GM18520 (cell line): ENCODE measurements around the gene SORCS2.

ENCODE experiments used
- ATAC-seq: cut with Tn5 transposase; IDR thresholded peaks from one replicate; pipeline ENCODE4 v1.9.1; 2021; ENCODE audit not compliant: unreplicated experiment

Gene SORCS2

GRCh38 chr4:7301126-7301785 lies 108.9 kb downstream of the SORCS2 start:
- ATAC-seq: no peak

GRCh38 chr4:7301846-7302630 lies 109.7 kb downstream of the SORCS2 start:
- ATAC-seq: no peak

GRCh38 chr4:7302781-7303404 lies 110.6 kb downstream of the SORCS2 start:
- no peak for ATAC-seq

- no peak for ATAC-seq
Measured at GRCh38 chr4:7303561-7303960, 111.2 kb downstream of the SORCS2 start.

- no peak for ATAC-seq
Measured at GRCh38 chr4:7304436-7304835, 112.1 kb downstream of the SORCS2 start.

- no peak for ATAC-seq
Measured at GRCh38 chr4:7306021-7306965, 114.0 kb downstream of the SORCS2 start.

- no peak for ATAC-seq
Measured at GRCh38 chr4:7306986-7307385, 114.6 kb downstream of the SORCS2 start.

- ATAC-seq: no peak
Measured at GRCh38 chr4:7307394-7308099, 115.2 kb downstream of the SORCS2 start.

- no peak for ATAC-seq
Measured at GRCh38 chr4:7309181-7309580, 116.8 kb downstream of the SORCS2 start.

- no peak for ATAC-seq
Measured at GRCh38 chr4:7309636-7310390, 117.5 kb downstream of the SORCS2 start.

GRCh38 chr4:7310451-7310850 lies 118.1 kb downstream of the SORCS2 start:
- no peak for ATAC-seq

- no peak for ATAC-seq
Measured at GRCh38 chr4:7311205-7311604, 118.9 kb downstream of the SORCS2 start.

- ATAC-seq: no peak
Measured at GRCh38 chr4:7312691-7313090, 120.4 kb downstream of the SORCS2 start.

- ATAC-seq: no peak
Measured at GRCh38 chr4:7313347-7313811, 121.0 kb downstream of the SORCS2 start.

GRCh38 chr4:7313991-7314390 lies 121.7 kb downstream of the SORCS2 start:
- no peak for ATAC-seq

GRCh38 chr4:7315286-7315685 lies 122.9 kb downstream of the SORCS2 start:
- ATAC-seq: no peak

GRCh38 chr4:7315935-7316334 lies 123.6 kb downstream of the SORCS2 start:
- ATAC-seq: no peak

GRCh38 chr4:7319024-7319423 lies 126.7 kb downstream of the SORCS2 start:
- no peak for ATAC-seq

GRCh38 chr4:7320206-7320797 lies 128.0 kb downstream of the SORCS2 start:
- no peak for ATAC-seq
